ENCODE measurements around the gene RBMX. TPM values are rescaled to one million over a fixed set of nuclear protein-coding genes. Genes with fewer than 3 reads are reported as not detected.

The RBMX gene
- total RNA-seq, 2 donors from 2014 or later = 191 to 295 TPM

DNA sequence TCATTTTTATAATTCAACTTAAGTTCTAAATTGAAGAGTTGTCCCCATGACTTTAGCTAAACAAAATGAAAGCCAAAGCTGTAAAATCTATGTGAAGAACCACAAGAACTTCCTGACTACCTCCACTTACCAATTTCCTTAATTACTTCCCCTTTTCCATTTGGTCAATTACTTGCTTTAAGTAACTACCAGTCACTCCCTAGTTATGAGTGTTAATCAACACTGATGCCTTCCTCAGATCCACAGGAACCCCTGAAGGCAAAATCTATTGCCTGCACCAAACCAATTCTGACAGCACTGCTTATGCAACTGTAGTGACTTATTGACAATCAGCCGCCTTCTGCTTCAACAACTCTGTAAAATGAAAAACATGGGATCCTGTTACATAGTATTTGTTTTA lies 10.5 kb downstream of the RBMX start:
- intact Hi-C loops (cut with DNase I) = no loop called here
- no peak overlapping the region for H3K4me3 ChIP-seq
- H3K36me3 ChIP-seq = no peaks in the 10 kb centered on the region
- TF ChIP-seq POLR2AphosphoS5 (IDR thresholded peaks at IDR 0.05) = no peak
- no peak for TF ChIP-seq POLR2A (IDR thresholded peaks at IDR 0.05)
- no peak for TF ChIP-seq CTCF (IDR thresholded peaks at IDR 0.05)
- H3K27me3 ChIP-seq (replicated peaks; ENCODE audit: insufficient read depth) = no peaks in the 10 kb centered on the region
- no peaks in the 10 kb centered on the region for H3K9me3 ChIP-seq
- H3K27ac ChIP-seq = no peak overlapping the region
- DNase-seq (ENCODE audit: low spot score) = no peak
- WGBS = 71% methylated on average over 1 of the region's 1 CpG
- no peaks in the 10 kb centered on the region for H3K4me1 ChIP-seq (replicated peaks)

DNA sequence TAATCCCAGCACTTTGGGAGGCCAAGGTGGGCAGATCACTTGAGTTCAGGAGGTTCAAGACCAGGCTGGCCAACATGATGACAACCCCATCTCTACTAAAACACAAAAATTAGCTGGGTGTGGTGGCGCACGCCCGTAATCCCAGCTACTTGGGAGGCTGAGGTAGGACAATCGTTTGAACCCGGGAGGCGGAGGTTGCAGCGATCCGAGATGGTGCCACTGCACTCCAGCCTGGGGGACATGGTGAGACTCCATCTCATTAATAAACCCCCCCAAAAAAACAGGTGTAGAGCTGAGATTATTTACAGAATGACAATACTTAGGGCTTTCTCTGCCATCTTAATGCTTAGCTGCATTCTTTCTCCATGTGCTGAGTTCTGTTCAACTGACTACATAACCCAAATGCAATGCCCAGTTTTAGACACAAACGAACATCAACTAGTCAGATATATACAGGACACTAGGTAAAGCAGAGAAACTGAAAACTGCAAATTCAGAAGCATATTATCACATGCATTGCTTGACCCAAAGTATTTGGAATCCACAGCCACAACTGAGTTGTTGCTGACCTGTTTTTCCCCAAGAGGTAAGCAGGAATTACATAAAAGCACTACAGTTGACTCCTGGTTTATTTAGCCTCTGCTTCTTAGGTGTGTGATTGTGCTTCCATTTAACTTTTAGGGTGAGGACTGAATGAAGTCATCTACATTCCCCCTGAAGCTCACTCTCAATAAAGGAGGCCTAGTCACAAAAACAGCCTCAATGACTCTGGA lies 12.1 kb downstream of the RBMX start:
- no peak overlapping the region for H3K27ac ChIP-seq

DNA sequence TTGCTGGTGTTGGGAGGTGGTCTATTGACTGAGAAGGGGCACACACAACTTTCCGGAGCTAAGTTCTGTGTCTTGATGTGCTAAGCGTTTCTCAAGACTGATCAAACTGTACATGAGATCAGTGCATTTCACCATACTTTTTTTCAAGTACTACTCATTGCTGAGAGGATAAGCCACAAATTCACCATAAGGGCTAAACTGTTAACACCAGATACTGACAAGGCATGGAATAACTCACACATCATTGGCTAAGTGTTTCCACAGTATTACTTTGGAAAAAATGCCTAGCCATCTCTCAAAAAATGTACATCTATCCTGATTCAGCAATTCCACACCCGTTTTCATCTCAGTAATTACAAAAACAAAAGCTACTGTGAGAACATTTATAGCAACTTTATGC lies 13.0 kb downstream of the RBMX start:
- no peak for DNase-seq (ENCODE audit: low spot score)
- no peaks in the 10 kb centered on the region for H3K27me3 ChIP-seq (replicated peaks; ENCODE audit: insufficient read depth)
- intact Hi-C loops (cut with DNase I) = no loop called here
- no peak overlapping the region for H3K27ac ChIP-seq
- H3K4me1 ChIP-seq (replicated peaks) = no peaks in the 10 kb centered on the region
- TF ChIP-seq CTCF (IDR thresholded peaks at IDR 0.05) (no peak), POLR2A (IDR thresholded peaks at IDR 0.05) (no peak), POLR2AphosphoS5 (IDR thresholded peaks at IDR 0.05) (no peak)
- H3K9me3 ChIP-seq = no peaks in the 10 kb centered on the region
- H3K4me3 ChIP-seq = no peak overlapping the region
- no peaks in the 10 kb centered on the region for H3K36me3 ChIP-seq
- 52% methylated on average over 3 of the region's 3 CpGs for WGBS

More for the DNA sequence above, 12.1 kb downstream of the RBMX start:
- no peak for DNase-seq (ENCODE audit: low spot score)
- Histone ChIP-seq H3K36me3 (no peaks in the 10 kb centered on the region), H3K4me1 (replicated peaks) (no peaks in the 10 kb centered on the region), H3K27me3 (replicated peaks; ENCODE audit: insufficient read depth) (no peaks in the 10 kb centered on the region), H3K4me3 (no peak overlapping the region), H3K9me3 (no peaks in the 10 kb centered on the region)
- TF ChIP-seq POLR2AphosphoS5 (IDR thresholded peaks at IDR 0.05) (no peak), CTCF (IDR thresholded peaks at IDR 0.05) (no peak), POLR2A (IDR thresholded peaks at IDR 0.05) (no peak)
- intact Hi-C loops (cut with DNase I) = no loop called here
- WGBS = 93% methylated on average over 8 of the region's 9 CpGs

- Histone ChIP-seq H3K4me1 (replicated peaks) (no peaks in the 10 kb centered on the region), H3K36me3 (no peaks in the 10 kb centered on the region), H3K4me3 (no peak overlapping the region), H3K27ac (no peak overlapping the region), H3K9me3 (no peaks in the 10 kb centered on the region), H3K27me3 (replicated peaks; ENCODE audit: insufficient read depth) (no peaks in the 10 kb centered on the region)
- TF ChIP-seq POLR2A (IDR thresholded peaks at IDR 0.05) (no peak), CTCF (IDR thresholded peaks at IDR 0.05) (no peak), POLR2AphosphoS5 (IDR thresholded peaks at IDR 0.05) (no peak)
- WGBS = 47% methylated on average over 4 of the region's 4 CpGs
- intact Hi-C loops (cut with DNase I) = no loop called here
- DNase-seq (ENCODE audit: low spot score) = no peak
Measured at GRCh38 chrX:136867096-136867491, 13.4 kb downstream of the RBMX start.
